ENCODE data around the gene RRAGD. TPM values are rescaled to one million over a fixed set of nuclear protein-coding genes. Genes with fewer than 3 reads are reported as not detected.

RRAGD gene
- total and polyA plus RNA-seq, 4 donors, result 4.7 to 6.7 (median 5.6) TPM

GRCh38 chr6:89459501-89459900, 47.4 kb upstream of the RRAGD start:
- H3K9ac ChIP-seq (ENCODE audit: low read depth in 1 of 2, low read length in 2 of 2), result no peak overlapping the region
- no peak for DNase-seq (ENCODE audit: low spot score)
- no peaks in the 10 kb centered on the region for H3K9me3 ChIP-seq (ENCODE audit: control insufficient read depth in 4 of 4, low read length in 3 of 4)
- 96% methylated on average over 1 of the region's 1 CpG for WGBS
- H3K27me3 ChIP-seq (ENCODE audit: control insufficient read depth in 4 of 4, insufficient read depth in 4 of 4, low read length in 3 of 4), result no peaks in the 10 kb centered on the region
- no peak for TF ChIP-seq EGR1 (IDR thresholded peaks at IDR 0.05; ENCODE audit: low read depth in 2 of 2)
- H3K36me3 ChIP-seq (ENCODE audit: control insufficient read depth in 4 of 4, insufficient read depth in 3 of 4, low read depth in 1 of 4, low read length in 3 of 4), result no peaks in the 10 kb centered on the region
- no peak overlapping the region for H3K27ac ChIP-seq (ENCODE audit: low read depth in 1 of 2, low read length in 2 of 2)
- no peak overlapping the region for H3K4me3 ChIP-seq (ENCODE audit: low read depth in 1 of 3, low read length in 3 of 3)
- no peaks in the 10 kb centered on the region for H3K4me1 ChIP-seq (ENCODE audit: control insufficient read depth in 4 of 4, insufficient read depth in 4 of 4, low read length in 3 of 4)

GRCh38 chr6:89458704-89459103, 46.6 kb upstream of the RRAGD start:
- Histone ChIP-seq H3K36me3 (ENCODE audit: control insufficient read depth in 4 of 4, insufficient read depth in 3 of 4, low read depth in 1 of 4, low read length in 3 of 4) (no peaks in the 10 kb centered on the region), H3K4me1 (ENCODE audit: control insufficient read depth in 4 of 4, insufficient read depth in 4 of 4, low read length in 3 of 4) (no peaks in the 10 kb centered on the region), H3K27me3 (ENCODE audit: control insufficient read depth in 4 of 4, insufficient read depth in 4 of 4, low read length in 3 of 4) (no peaks in the 10 kb centered on the region), H3K9me3 (ENCODE audit: control insufficient read depth in 4 of 4, low read length in 3 of 4) (no peaks in the 10 kb centered on the region), H3K4me3 (ENCODE audit: low read depth in 1 of 3, low read length in 3 of 3) (no peak overlapping the region), H3K9ac (ENCODE audit: low read depth in 1 of 2, low read length in 2 of 2) (no peak overlapping the region), H3K27ac (ENCODE audit: low read depth in 1 of 2, low read length in 2 of 2) (no peak overlapping the region)
- DNase-seq (ENCODE audit: low spot score), result no peak
- no peak for TF ChIP-seq FOXA1 (IDR thresholded peaks at IDR 0.05)
- TF ChIP-seq, protein P1, sequence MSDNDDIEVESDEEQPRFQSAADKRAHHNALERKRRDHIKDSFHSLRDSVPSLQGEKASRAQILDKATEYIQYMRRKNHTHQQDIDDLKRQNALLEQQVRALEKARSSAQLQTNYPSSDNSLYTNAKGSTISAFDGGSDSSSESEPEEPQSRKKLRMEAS (IDR thresholded peaks at IDR 0.05), result no peak
- TF ChIP-seq YY1 (IDR thresholded peaks at IDR 0.05), result no peak
- TF ChIP-seq RAD21 (IDR thresholded peaks at IDR 0.05), result no peak
- TF ChIP-seq, protein P2, sequence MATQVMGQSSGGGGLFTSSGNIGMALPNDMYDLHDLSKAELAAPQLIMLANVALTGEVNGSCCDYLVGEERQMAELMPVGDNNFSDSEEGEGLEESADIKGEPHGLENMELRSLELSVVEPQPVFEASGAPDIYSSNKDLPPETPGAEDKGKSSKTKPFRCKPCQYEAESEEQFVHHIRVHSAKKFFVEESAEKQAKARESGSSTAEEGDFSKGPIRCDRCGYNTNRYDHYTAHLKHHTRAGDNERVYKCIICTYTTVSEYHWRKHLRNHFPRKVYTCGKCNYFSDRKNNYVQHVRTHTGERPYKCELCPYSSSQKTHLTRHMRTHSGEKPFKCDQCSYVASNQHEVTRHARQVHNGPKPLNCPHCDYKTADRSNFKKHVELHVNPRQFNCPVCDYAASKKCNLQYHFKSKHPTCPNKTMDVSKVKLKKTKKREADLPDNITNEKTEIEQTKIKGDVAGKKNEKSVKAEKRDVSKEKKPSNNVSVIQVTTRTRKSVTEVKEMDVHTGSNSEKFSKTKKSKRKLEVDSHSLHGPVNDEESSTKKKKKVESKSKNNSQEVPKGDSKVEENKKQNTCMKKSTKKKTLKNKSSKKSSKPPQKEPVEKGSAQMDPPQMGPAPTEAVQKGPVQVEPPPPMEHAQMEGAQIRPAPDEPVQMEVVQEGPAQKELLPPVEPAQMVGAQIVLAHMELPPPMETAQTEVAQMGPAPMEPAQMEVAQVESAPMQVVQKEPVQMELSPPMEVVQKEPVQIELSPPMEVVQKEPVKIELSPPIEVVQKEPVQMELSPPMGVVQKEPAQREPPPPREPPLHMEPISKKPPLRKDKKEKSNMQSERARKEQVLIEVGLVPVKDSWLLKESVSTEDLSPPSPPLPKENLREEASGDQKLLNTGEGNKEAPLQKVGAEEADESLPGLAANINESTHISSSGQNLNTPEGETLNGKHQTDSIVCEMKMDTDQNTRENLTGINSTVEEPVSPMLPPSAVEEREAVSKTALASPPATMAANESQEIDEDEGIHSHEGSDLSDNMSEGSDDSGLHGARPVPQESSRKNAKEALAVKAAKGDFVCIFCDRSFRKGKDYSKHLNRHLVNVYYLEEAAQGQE (IDR thresholded peaks at IDR 0.05), result no peak
- TF ChIP-seq JUND (IDR thresholded peaks at IDR 0.05), result no peak
- 89% methylated on average over 5 of the region's 5 CpGs for WGBS

- no peak overlapping the region for H3K27ac ChIP-seq (ENCODE audit: low read depth in 1 of 2, low read length in 2 of 2)
- no peaks in the 10 kb centered on the region for H3K4me1 ChIP-seq (ENCODE audit: control insufficient read depth in 4 of 4, insufficient read depth in 4 of 4, low read length in 3 of 4)
- 88% methylated on average over 2 of the region's 2 CpGs for WGBS
- H3K4me3 ChIP-seq (ENCODE audit: low read depth in 1 of 3, low read length in 3 of 3), result no peak overlapping the region
- no peaks in the 10 kb centered on the region for H3K27me3 ChIP-seq (ENCODE audit: control insufficient read depth in 4 of 4, insufficient read depth in 4 of 4, low read length in 3 of 4)
- H3K9me3 ChIP-seq (ENCODE audit: control insufficient read depth in 4 of 4, low read length in 3 of 4), result no peaks in the 10 kb centered on the region
- H3K9ac ChIP-seq (ENCODE audit: low read depth in 1 of 2, low read length in 2 of 2), result no peak overlapping the region
- TF ChIP-seq FOXA2 (IDR thresholded peaks at IDR 0.05), result no peak
- TF ChIP-seq HNF4G (IDR thresholded peaks at IDR 0.05), result no peak
- no peak for TF ChIP-seq RAD21 (IDR thresholded peaks at IDR 0.05)
- TF ChIP-seq, protein P3, sequence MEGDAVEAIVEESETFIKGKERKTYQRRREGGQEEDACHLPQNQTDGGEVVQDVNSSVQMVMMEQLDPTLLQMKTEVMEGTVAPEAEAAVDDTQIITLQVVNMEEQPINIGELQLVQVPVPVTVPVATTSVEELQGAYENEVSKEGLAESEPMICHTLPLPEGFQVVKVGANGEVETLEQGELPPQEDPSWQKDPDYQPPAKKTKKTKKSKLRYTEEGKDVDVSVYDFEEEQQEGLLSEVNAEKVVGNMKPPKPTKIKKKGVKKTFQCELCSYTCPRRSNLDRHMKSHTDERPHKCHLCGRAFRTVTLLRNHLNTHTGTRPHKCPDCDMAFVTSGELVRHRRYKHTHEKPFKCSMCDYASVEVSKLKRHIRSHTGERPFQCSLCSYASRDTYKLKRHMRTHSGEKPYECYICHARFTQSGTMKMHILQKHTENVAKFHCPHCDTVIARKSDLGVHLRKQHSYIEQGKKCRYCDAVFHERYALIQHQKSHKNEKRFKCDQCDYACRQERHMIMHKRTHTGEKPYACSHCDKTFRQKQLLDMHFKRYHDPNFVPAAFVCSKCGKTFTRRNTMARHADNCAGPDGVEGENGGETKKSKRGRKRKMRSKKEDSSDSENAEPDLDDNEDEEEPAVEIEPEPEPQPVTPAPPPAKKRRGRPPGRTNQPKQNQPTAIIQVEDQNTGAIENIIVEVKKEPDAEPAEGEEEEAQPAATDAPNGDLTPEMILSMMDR (IDR thresholded peaks at IDR 0.05; ENCODE audit: low read depth, low read length, missing input control), result no peak
- no peak for TF ChIP-seq ZBTB33 (IDR thresholded peaks at IDR 0.05)
- no peak for TF ChIP-seq NR2F2 (IDR thresholded peaks at IDR 0.05)
- no peak for TF ChIP-seq TAF1 (conservative IDR thresholded peaks at IDR 0.05)
- TF ChIP-seq, protein P1 (IDR thresholded peaks at IDR 0.05), result no peak
- no peak for DNase-seq (ENCODE audit: low spot score)
- no peaks in the 10 kb centered on the region for H3K36me3 ChIP-seq (ENCODE audit: control insufficient read depth in 4 of 4, insufficient read depth in 3 of 4, low read depth in 1 of 4, low read length in 3 of 4)
Observed at GRCh38 chr6:89454300-89454699, 42.2 kb upstream of the RRAGD start.

Data from liver (tissue), 9 donors.